ENCODE measurements around the gene TARM1. TPM values are rescaled to one million over a fixed set of nuclear protein-coding genes. Genes with fewer than 3 reads are reported as not detected.

TARM1 gene
- total RNA-seq, 1 donor from 2014 or later: not detected

DNA sequence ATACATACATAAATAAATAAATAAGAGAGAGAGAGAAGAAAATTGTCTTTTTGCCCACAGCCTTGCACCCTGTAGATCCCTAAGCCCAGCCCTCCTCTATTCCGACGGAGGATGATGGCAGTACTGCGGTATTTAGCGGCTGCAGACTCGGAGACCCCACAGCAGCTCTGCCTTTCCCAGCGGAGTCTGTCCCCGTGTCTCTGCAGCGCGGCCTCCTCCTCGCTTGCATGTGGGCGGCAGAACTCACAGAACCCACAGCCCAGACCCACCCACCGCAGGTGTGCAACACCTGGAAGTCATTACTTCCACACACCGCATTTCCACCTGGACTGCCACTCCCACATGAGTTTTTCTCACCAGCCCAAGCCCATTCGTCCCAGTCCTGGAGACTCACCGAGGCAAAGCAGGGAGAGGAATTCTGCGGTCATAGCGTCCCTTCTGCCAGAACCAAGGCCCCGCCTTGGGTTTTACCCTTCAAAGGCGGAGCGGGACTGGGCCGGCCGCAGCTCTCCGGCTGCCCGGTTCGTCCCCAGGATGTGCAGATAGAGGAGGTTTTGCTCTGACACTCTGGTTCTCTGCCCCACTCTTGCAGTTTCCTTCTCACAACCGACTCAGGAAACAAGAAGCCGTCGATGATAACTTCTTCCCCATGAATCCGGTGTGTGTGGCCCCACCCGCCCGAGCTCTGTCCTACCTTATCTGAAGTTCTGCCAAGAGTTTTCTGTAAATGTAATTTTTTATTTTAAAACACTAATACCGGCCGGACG is 17.6 kb downstream of the TARM1 start, which contains the start of gene VSTM1:
Gene VSTM1 (minus strand): TSS at position 548 of the 767 bp plus-strand sequence. CDS start 120 bp downstream, at position 428.
- TF ChIP-seq, protein P1, sequence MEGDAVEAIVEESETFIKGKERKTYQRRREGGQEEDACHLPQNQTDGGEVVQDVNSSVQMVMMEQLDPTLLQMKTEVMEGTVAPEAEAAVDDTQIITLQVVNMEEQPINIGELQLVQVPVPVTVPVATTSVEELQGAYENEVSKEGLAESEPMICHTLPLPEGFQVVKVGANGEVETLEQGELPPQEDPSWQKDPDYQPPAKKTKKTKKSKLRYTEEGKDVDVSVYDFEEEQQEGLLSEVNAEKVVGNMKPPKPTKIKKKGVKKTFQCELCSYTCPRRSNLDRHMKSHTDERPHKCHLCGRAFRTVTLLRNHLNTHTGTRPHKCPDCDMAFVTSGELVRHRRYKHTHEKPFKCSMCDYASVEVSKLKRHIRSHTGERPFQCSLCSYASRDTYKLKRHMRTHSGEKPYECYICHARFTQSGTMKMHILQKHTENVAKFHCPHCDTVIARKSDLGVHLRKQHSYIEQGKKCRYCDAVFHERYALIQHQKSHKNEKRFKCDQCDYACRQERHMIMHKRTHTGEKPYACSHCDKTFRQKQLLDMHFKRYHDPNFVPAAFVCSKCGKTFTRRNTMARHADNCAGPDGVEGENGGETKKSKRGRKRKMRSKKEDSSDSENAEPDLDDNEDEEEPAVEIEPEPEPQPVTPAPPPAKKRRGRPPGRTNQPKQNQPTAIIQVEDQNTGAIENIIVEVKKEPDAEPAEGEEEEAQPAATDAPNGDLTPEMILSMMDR (IDR thresholded peaks at IDR 0.05; ENCODE audit: unreplicated experiment): no peak
- DNase-seq (ENCODE audit: low spot score): no peak
- H3K4me1 Mint-ChIP-seq (ENCODE audit: unreplicated experiment): no peaks in the 10 kb centered on the region
- H3K27me3 Mint-ChIP-seq (ENCODE audit: unreplicated experiment): peaks cover 2% of the 10 kb centered on the region
- H3K27ac Mint-ChIP-seq (ENCODE audit: unreplicated experiment): no peak within 1 kb of the TSS
- no peaks in the 10 kb centered on the region for H3K36me3 Mint-ChIP-seq (ENCODE audit: low read depth, unreplicated experiment)
- H3K9me3 Mint-ChIP-seq (ENCODE audit: unreplicated experiment): no peaks in the 10 kb centered on the region
- H3K4me3 Mint-ChIP-seq (ENCODE audit: unreplicated experiment): no peak within 1 kb of the TSS

DNA sequence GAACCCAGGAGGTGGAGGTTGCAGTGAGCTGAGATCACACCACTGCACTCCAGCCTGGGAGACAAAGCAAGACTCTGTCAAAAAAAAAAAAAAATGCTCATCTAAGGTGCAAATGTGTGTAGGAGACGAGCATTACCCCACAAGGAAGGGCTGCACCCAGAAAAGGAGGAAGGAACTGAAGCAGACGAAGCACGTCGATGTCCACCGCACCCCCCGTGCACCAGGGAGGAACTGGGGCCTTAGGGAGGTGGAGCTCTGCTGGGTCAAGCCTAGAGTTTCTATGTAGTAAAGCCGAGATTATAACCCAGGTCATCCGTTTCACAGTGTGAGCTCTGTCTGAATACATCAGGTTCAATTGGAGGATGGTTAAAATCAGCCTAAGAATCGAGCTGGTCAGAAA is 18.5 kb downstream of the TARM1 start:
- H3K27ac Mint-ChIP-seq (ENCODE audit: unreplicated experiment): no peak overlapping the region
- H3K4me3 Mint-ChIP-seq (ENCODE audit: unreplicated experiment): no peak overlapping the region
- no peaks in the 10 kb centered on the region for H3K4me1 Mint-ChIP-seq (ENCODE audit: unreplicated experiment)
- H3K27me3 Mint-ChIP-seq (ENCODE audit: unreplicated experiment): peaks cover 2% of the 10 kb centered on the region
- no peak for DNase-seq (ENCODE audit: low spot score)
- no peaks in the 10 kb centered on the region for H3K9me3 Mint-ChIP-seq (ENCODE audit: unreplicated experiment)
- H3K36me3 Mint-ChIP-seq (ENCODE audit: low read depth, unreplicated experiment): no peaks in the 10 kb centered on the region
- TF ChIP-seq, protein P1 (IDR thresholded peaks at IDR 0.05; ENCODE audit: unreplicated experiment): no peak

DNA sequence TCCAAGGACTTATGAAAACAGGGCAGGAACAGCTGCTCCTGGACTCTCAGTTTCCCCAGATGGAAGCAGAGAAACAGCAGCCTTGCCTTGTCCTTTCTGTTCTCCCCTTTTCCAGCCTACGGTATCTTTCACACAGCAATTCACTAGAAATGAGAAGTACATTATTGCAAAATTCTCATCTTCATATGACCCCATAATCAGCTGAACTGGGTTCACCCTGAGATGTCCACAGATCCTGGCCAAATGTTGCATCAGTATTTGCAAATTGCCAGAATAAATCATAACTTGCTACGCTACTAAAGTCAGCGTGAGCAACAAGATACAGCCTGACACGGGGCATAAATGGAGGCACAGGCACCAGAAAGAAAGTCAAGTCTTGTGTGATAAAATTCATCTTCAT is 33.5 kb downstream of the TARM1 start:
- no peak for DNase-seq (ENCODE audit: low spot score)
- TF ChIP-seq, protein P1 (IDR thresholded peaks at IDR 0.05; ENCODE audit: unreplicated experiment): no peak
- Mint-ChIP-seq H3K36me3 (ENCODE audit: low read depth, unreplicated experiment) (no peaks in the 10 kb centered on the region), H3K4me1 (ENCODE audit: unreplicated experiment) (no peaks in the 10 kb centered on the region), H3K27me3 (ENCODE audit: unreplicated experiment) (no peaks in the 10 kb centered on the region), H3K4me3 (ENCODE audit: unreplicated experiment) (no peak overlapping the region), H3K27ac (ENCODE audit: unreplicated experiment) (no peak overlapping the region), H3K9me3 (ENCODE audit: unreplicated experiment) (no peaks in the 10 kb centered on the region)

DNA sequence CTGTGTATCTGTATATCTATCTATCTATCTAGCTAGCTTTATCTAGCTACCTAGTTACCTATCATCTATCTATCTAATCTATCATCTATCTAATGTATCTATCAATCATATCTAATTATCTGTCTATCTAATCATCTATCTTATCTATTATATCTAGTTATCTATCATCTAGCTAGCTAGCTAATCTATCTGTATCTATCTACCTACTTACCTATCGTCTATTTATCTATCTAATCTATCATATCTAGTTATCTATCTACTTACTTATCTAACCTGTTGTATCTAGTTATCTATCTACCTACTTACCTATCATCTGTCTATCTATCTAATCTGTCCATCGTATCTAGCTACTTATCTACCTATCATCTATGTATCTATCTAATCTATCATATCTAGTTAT is 35.4 kb downstream of the TARM1 start:
- no peaks in the 10 kb centered on the region for H3K9me3 Mint-ChIP-seq (ENCODE audit: unreplicated experiment)
- DNase-seq (ENCODE audit: low spot score): no peak
- H3K36me3 Mint-ChIP-seq (ENCODE audit: low read depth, unreplicated experiment): no peaks in the 10 kb centered on the region
- TF ChIP-seq, protein P1 (IDR thresholded peaks at IDR 0.05; ENCODE audit: unreplicated experiment): no peak
- H3K27ac Mint-ChIP-seq (ENCODE audit: unreplicated experiment): no peak overlapping the region
- H3K27me3 Mint-ChIP-seq (ENCODE audit: unreplicated experiment): no peaks in the 10 kb centered on the region
- H3K4me1 Mint-ChIP-seq (ENCODE audit: unreplicated experiment): peaks cover 1% of the 10 kb centered on the region
- H3K4me3 Mint-ChIP-seq (ENCODE audit: unreplicated experiment): no peak overlapping the region

DNA sequence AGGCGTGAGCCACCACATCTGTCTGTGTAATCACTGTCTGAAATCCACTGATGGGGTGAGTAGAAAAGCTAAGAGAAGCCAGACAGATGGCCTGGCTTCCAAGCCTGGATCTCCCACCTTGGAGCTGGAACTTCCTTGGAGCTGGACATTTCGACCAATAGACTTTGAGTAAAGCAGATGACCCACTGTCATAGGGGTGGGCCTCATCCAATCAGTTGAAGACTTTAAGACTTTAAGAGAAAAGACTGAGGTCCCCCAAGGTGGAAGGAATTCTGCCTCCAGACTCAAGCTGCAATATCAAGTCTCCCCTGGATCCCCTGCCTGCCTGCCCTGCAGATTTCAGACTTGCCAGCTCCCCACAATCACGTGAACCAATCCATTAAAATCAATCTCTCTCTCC is 38.2 kb downstream of the TARM1 start:
- TF ChIP-seq, protein P1 (IDR thresholded peaks at IDR 0.05; ENCODE audit: unreplicated experiment): no peak
- Mint-ChIP-seq H3K9me3 (ENCODE audit: unreplicated experiment) (no peaks in the 10 kb centered on the region), H3K27ac (ENCODE audit: unreplicated experiment) (peak overlapping the region; percentile 6), H3K4me3 (ENCODE audit: unreplicated experiment) (no peak overlapping the region), H3K36me3 (ENCODE audit: low read depth, unreplicated experiment) (no peaks in the 10 kb centered on the region), H3K4me1 (ENCODE audit: unreplicated experiment) (peaks cover 12% of the 10 kb centered on the region), H3K27me3 (ENCODE audit: unreplicated experiment) (no peaks in the 10 kb centered on the region)
- no peak for DNase-seq (ENCODE audit: low spot score)

Measured in endothelial cell (in vitro differentiated cells).